GM04503 (cell line): ENCODE results near the gene SLPI.
A peak's percentile ranks its signal among the peaks of the same experiment; 100 is the strongest.

Experiments used
- DNase-seq: peaks from one replicate; pipeline ENCODE4 v3.0.0-alpha.2; 2012; ENCODE audit warnings: low read depth

SLPI gene, protein sequence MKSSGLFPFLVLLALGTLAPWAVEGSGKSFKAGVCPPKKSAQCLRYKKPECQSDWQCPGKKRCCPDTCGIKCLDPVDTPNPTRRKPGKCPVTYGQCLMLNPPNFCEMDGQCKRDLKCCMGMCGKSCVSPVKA

GRCh38 chr20:45254383-45255262 lies at the start of gene SLPI:
TSS of gene SLPI (minus strand) at chr20:45254564. CDS start at chr20:45254543, 21 bp downstream.
- DNase-seq, result peak; percentile 13

DNA sequence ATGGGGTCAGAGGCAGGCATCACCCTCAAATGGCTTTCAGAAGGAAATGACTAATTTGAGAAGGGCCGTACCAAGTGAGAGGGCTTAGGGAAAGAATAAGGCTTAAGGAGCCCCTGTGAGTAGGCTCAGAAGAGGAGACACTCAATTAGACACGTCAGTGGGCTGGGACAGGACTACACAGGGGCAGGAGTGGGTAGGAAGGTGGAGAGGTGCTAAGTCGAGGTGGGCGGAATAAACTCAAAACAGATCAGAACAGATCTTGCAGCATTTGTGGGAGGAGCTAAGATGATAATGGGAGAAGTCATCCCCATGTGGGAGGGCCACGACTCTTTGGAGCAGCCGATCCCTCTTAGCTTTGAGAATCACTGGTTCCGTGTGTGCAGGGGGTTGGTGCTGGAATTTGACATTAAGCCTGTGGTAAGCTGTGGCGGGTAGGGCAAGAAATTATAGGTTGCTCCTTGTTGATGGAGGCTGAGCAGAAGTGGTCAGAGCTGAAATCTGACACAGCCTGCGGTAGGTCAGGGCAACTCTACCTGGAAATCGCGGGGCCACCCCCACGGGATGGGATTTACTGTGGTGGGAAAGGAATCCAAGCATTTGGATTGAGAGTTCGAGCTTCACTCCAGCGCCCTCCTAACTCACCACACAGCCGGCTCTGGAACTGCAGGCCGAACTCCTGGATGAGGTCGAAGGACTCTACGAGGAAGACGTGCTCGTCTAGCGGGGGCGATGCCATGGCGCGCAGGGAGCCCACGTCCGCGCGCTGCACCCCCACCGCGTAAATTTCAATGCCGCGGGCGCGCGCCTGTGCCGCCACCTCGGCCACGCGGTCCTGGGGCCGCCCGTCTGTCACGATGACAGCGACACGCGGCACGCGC lies 49.5 kb upstream of the SLPI start:
- DNase-seq, result no peak

- no peak for DNase-seq
These were observed 47.5 kb upstream of the SLPI start for GRCh38 chr20:45301824-45302271.

GRCh38 chr20:45300961-45301360 lies 46.6 kb upstream of the SLPI start:
- DNase-seq, result no peak

GRCh38 chr20:45299786-45300185 lies 45.4 kb upstream of the SLPI start:
- no peak for DNase-seq

- DNase-seq, result no peak
These were observed 43.6 kb upstream of the SLPI start for GRCh38 chr20:45297786-45298497.

GRCh38 chr20:45294659-45295058 lies 40.3 kb upstream of the SLPI start:
- DNase-seq, result no peak

DNA sequence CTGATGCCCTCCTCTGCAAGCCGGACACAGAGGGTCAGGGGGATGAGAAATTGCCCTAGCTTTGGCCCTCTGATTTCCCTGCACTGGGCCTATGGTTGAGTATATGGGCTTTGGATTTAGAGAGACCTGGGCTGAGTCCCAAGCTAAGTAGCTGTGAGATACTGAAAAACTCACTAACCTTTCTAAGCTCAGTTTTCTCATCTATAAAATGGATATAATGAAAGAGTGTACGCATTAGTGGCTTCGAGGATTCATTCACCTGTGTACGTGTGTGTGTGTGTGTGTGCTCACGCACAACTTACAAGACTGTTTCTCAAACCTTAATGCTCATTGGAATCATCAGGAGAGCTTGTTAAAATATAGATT lies 39.6 kb upstream of the SLPI start:
- no peak for DNase-seq

- DNase-seq, result peak; percentile 4
These were observed 39.0 kb upstream of the SLPI start for GRCh38 chr20:45293041-45294002.

- no peak for DNase-seq
These were observed 38.0 kb upstream of the SLPI start for GRCh38 chr20:45292343-45292742.

DNA sequence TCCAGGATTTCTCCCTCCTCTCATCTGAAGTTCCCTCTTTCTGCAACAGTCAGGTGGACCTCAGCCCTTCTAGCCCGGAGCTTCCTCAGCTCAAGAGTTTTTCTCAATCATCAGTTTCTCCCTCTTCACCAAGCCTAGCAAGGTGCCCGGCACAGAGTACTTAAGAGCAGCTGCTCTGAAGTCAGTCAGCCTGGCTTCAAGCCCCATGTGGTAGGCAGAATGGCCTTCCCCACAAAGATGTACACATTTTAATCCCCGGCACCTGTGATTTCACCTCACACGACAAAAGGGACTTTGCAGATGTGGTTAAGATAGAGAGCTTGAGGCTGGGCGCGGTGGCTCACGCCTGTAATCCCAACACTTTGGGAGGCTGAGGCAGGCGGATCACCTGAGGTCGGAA lies 37.2 kb upstream of the SLPI start:
- no peak for DNase-seq

- DNase-seq, result peak; percentile 26
These were observed 36.5 kb upstream of the SLPI start for GRCh38 chr20:45290677-45291355.

GRCh38 chr20:45289942-45290676 lies 35.7 kb upstream of the SLPI start:
- DNase-seq, result no peak

- no peak for DNase-seq
These were observed 34.5 kb upstream of the SLPI start for GRCh38 chr20:45288860-45289259.

DNA sequence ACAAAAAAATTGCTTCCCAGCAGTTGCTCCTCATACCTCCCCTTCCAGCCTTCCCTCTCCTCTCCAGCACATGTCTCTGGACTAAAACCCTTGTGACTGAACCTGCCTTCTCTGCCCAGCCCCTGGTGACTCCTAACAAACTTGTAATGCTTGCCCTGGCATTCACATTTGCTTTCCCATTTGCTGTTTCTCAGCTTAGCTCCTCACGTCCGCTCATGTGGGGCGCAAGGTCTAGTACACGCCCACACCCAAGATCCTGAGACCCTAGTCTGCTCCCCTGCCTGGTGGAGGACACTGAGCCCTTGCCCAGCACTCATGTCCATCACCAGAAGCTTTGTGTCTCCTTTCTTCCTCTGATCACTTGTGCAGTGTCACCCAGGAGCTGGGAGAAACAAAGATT lies 34.0 kb upstream of the SLPI start:
- no peak for DNase-seq

DNA sequence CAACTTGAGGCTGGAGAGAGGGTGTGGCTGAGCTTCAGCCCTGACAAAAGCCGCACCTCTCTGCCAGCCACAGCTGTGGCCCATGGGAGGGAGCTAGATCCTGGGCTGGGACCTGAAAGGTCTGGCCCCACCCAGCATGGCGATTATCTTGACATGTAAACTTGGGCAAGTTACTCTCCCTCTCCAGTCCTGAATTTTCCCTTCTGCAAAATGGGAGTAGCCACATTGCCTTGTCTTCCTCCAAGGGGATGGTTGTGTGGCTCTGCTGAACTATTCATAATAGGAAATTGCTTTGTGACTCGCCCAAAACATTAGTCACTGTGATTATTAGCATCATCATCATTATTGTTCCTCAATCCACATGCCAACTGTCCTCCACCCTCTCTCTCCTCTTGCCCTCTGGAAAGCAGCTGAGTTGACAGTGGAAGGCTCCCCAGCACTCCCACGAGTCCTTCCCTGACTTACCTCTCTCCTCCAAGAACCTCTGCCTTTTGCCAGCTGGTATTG lies 29.2 kb upstream of the SLPI start:
- DNase-seq, result no peak

DNA sequence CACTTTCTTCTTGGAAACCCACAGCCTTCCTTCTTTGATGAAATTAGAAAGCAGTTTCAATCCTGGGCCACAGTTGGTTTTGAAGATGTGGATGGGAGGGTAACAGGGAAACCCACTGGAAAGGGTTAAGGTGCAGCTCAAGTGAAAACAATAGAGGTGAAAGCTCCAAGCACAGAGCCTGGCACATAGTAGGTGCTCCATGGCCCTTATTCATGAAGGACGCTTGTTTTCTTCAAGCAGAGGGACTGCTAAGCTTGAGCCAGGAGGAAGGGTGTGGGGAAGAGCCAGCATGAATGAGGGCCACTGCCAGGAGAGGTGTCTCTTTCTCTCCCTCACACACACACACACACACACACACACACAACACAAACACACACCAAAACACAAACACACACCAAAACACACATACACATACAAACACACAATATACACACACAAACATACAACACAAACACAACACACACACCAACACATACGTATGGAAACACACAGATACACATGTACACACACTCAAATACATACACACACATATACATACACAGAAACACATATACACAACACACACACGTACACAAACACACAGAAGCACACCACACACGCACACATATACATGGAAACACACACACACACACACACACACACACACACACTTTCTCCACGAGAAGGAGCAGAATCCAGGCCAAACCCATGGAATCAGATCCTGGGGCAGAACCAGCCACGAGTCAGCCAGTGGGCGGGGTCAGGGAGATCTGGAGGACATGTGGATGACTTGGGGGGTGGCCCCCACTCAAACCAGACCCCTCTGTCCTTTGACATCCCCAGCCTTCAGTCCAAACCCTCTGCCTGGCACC lies 28.6 kb upstream of the SLPI start:
- DNase-seq, result no peak

DNA sequence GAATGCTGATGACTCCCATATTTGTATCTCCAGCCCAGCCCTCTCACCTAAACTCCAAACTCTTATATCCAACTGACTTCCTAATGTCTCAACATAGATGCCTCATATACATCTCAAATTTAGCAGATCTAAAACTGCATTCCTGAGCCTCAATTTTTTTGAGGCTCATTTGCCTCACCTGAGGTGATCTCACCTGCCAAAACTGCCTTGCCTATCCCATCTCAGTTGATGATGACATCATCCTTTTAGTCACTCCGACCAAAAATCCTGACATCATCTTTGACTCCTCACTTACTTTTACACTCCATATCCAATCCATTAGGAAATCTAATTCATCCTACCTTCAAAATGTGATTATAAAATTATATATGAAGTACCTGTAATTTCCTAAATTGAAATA lies 25.6 kb upstream of the SLPI start:
- no peak for DNase-seq
